ENCODE data around the gene AOPEP.

- TF ChIP-seq CTCF (IDR thresholded peaks at IDR 0.05) (no peak), POLR2AphosphoS5 (IDR thresholded peaks at IDR 0.05) (no peak), EP300 (IDR thresholded peaks at IDR 0.05) (no peak), POLR2A (IDR thresholded peaks at IDR 0.05) (no peak)
These were observed 187.1 kb downstream of the AOPEP start for GRCh38 chr9:94913550-94913949.

Data from gastroesophageal sphincter (tissue), 3 donors.